H1 (cell line): Measurements from ENCODE around the gene NAGS. TPM values are rescaled to one million over a fixed set of nuclear protein-coding genes. Genes with fewer than 3 reads are reported as not detected.

Experiments
- CTCF ChIA-PET: fragments of 300-600 bp; sonication (Branson Sonifier 250); formaldehyde crosslinking; loops from one replicate; lab custom pipeline; 2021; ENCODE audit not compliant: partially characterized antibody; lab: Charles Lee
- POLR2A ChIA-PET: fragments of 300-600 bp; sonication (Branson Sonifier 250); formaldehyde crosslinking; loops from one replicate; lab custom pipeline; 2021; ENCODE audit warnings: inconsistent platforms; ENCODE audit not compliant: partially characterized antibody; lab: Charles Lee
- DNase-seq, 2 experiments: peaks; one replicate each; pipeline versions ENCODE4 v3.0.0 to v3.0.0-alpha.2; 2010 to 2022; ENCODE audit warnings: low spot score in 2 of 2, low read depth in 1 of 2, mixed read lengths in 1 of 2
- FAIRE-seq: peaks from 2 replicates; lab custom pipeline; 2011; peaks lifted over from hg19 to GRCh38; lab: Jason Lieb, UNC
- H2AFZ ChIP-seq: 2 replicates; pipeline ENCODE4 v1.8.1; 2012; ENCODE audit warnings: low read length, inconsistent platforms
- H2AK5ac ChIP-seq: 2 replicates; pipeline ENCODE4 v1.6.1; 2013; ENCODE audit warnings: low read depth, low read length
- H2BK120ac ChIP-seq: replicated peaks from 2 replicates; pipeline ENCODE3; 2013; ENCODE audit warnings: low read depth, low read length, inconsistent platforms
- H2BK12ac ChIP-seq: 2 replicates; pipeline ENCODE4 v1.6.1; 2013; ENCODE audit warnings: low read depth, low read length
- H2BK15ac ChIP-seq: 2 replicates; pipeline ENCODE4 v1.6.1; 2013; ENCODE audit warnings: low read length
- H2BK20ac ChIP-seq: 2 replicates; pipeline ENCODE4 v1.6.1; 2013; ENCODE audit warnings: low read length
- H2BK5ac ChIP-seq: 2 replicates; pipeline ENCODE4 v1.6.1; 2013; ENCODE audit warnings: low read depth, low read length
- H3K14ac ChIP-seq: 2 replicates; pipeline ENCODE4 v1.6.1; 2013; ENCODE audit warnings: inconsistent platforms; ENCODE audit not compliant: insufficient read length
- H3K18ac ChIP-seq: 2 replicates; pipeline ENCODE4 v1.6.1; 2013; ENCODE audit warnings: low read length; ENCODE audit errors: extremely low read depth
- H3K23ac ChIP-seq: 2 replicates; pipeline ENCODE4 v1.6.1; 2013; ENCODE audit warnings: inconsistent platforms; ENCODE audit not compliant: insufficient read length
- H3K23me2 ChIP-seq: 2 replicates; pipeline ENCODE4 v1.6.1; 2013; ENCODE audit warnings: low read depth, low read length
- H3K27ac ChIP-seq: 2 replicates; pipeline ENCODE4 v1.6.1; 2011; ENCODE audit warnings: low read depth, low read length, inconsistent platforms
- H3K27me3 ChIP-seq, 4 experiments: replicated peaks in 1 of 4; 1 replicate in 1 of 4; 2 replicates in 3 of 4; pipeline versions ENCODE4 v1.6.1 to v1.8.1; 2011 to 2013; ENCODE audit warnings: low read length in 3 of 4, mild to moderate bottlenecking in 3 of 4, inconsistent platforms in 2 of 4, mixed read lengths in 2 of 4, moderate library complexity in 1 of 4; ENCODE audit not compliant: control insufficient read depth in 3 of 4, insufficient read depth in 3 of 4; ENCODE audit errors: extremely low read depth in 1 of 4
- H3K36me3 ChIP-seq, 4 experiments: 2 replicates each; pipeline versions ENCODE4 v1.6.1 to v1.8.1; 2011 to 2013; ENCODE audit warnings: mild to moderate bottlenecking in 4 of 4, low read length in 3 of 4, moderate library complexity in 2 of 4, control low read depth in 1 of 4, inconsistent platforms in 1 of 4; ENCODE audit not compliant: insufficient read depth in 4 of 4, control insufficient read depth in 2 of 4
- H3K4ac ChIP-seq: replicated peaks from 2 replicates; pipeline ENCODE3; 2013; ENCODE audit warnings: low read length, low read depth, mixed read lengths, inconsistent platforms; ENCODE audit not compliant: insufficient read length
- H3K4me1 ChIP-seq, 4 experiments: replicated peaks in 1 of 4; 1 replicate in 1 of 4; 2 replicates in 3 of 4; pipeline versions ENCODE4 v1.6.1 to v1.8.1; 2011 to 2013; ENCODE audit warnings: low read length in 3 of 4, inconsistent platforms in 2 of 4, mixed read lengths in 1 of 4; ENCODE audit not compliant: insufficient read depth in 4 of 4, control insufficient read depth in 3 of 4
- H3K4me2 ChIP-seq, 2 experiments: 2 replicates each; pipeline versions ENCODE4 v1.6.1 to v1.8.1; 2011 to 2013; ENCODE audit warnings: low read depth in 2 of 2, low read length in 2 of 2, control low read depth in 1 of 2, inconsistent platforms in 1 of 2, mild to moderate bottlenecking in 1 of 2; ENCODE audit not compliant: insufficient read depth in 1 of 2
- H3K4me3 ChIP-seq, 4 experiments: fragments of 200-600, 300-600 bp in 1 of 4; sonication (generic), shearing (Covaris generic), sonication (Bioruptor Twin) in 1 of 4; 2 replicates each; pipeline versions ENCODE4 v1.5.1 to v1.8.1; 2011 to 2016; ENCODE audit warnings: low read length in 4 of 4, low read depth in 3 of 4, control low read depth in 2 of 4, inconsistent platforms in 2 of 4, mild to moderate bottlenecking in 2 of 4, mixed read lengths in 1 of 4, moderate library complexity in 1 of 4; ENCODE audit not compliant: insufficient read depth in 2 of 4; ENCODE audit errors: extremely low read depth in 1 of 4
- H3K56ac ChIP-seq: replicated peaks from 2 replicates; pipeline ENCODE3; 2013; ENCODE audit warnings: low read depth, mild to moderate bottlenecking, mixed read lengths, low read length, inconsistent platforms; ENCODE audit not compliant: insufficient read length
- H3K79me1 ChIP-seq: 2 replicates; pipeline ENCODE4 v1.6.1; 2013; ENCODE audit warnings: low read depth, low read length, control low read depth
- H3K79me2 ChIP-seq, 2 experiments: 2 replicates each; pipeline versions ENCODE4 v1.6.1 to v1.8.1; 2012 to 2013; ENCODE audit warnings: low read length in 2 of 2, mild to moderate bottlenecking in 2 of 2, inconsistent platforms in 1 of 2; ENCODE audit not compliant: insufficient read depth in 2 of 2, control insufficient read depth in 1 of 2
- H3K9ac ChIP-seq, 4 experiments: replicated peaks in 1 of 4; 1 replicate in 1 of 4; 2 replicates in 3 of 4; pipeline versions ENCODE4 v1.6.1 to v1.8.1; 2011 to 2013; ENCODE audit warnings: low read depth in 3 of 4, low read length in 3 of 4, control low read depth in 2 of 4, mild to moderate bottlenecking in 2 of 4, moderate library complexity in 2 of 4, inconsistent platforms in 1 of 4; ENCODE audit errors: extremely low read depth in 1 of 4
- H3K9me3 ChIP-seq, 2 experiments: 2 replicates each; pipeline versions ENCODE4 v1.6.1 to v1.8.1; 2012 to 2013; ENCODE audit warnings: mild to moderate bottlenecking in 2 of 2, moderate library complexity in 2 of 2, control low read depth in 1 of 2, inconsistent platforms in 1 of 2, low read depth in 1 of 2, low read length in 1 of 2, mixed read lengths in 1 of 2; ENCODE audit not compliant: insufficient read depth in 2 of 2
- H4K20me1 ChIP-seq, 2 experiments: replicated peaks in 1 of 2; 2 replicates each; pipeline versions ENCODE3 to v1.8.1; 2011 to 2013; ENCODE audit warnings: inconsistent platforms in 2 of 2, low read length in 2 of 2, mild to moderate bottlenecking in 1 of 2; ENCODE audit not compliant: insufficient read depth in 2 of 2, control insufficient read depth in 1 of 2
- H4K5ac ChIP-seq: 2 replicates; pipeline ENCODE4 v1.6.1; 2013; ENCODE audit warnings: low read length, low read depth, mixed read lengths, inconsistent platforms; ENCODE audit not compliant: insufficient read length
- H4K8ac ChIP-seq: 2 replicates; pipeline ENCODE4 v1.8.0; 2013; ENCODE audit warnings: mild to moderate bottlenecking, moderate library complexity, low read length, inconsistent platforms; ENCODE audit not compliant: insufficient read depth; ENCODE audit errors: extremely low read depth
- H4K91ac ChIP-seq: replicated peaks from 2 replicates; pipeline ENCODE3; 2013; ENCODE audit warnings: low read length, mixed read lengths, inconsistent platforms; ENCODE audit not compliant: insufficient read length
- ASH2L ChIP-seq: fragments of 200-600, 300-600 bp; sonication (generic); IDR thresholded peaks from one replicate; pipeline ENCODE4 v1.7.1; 2017; ENCODE audit warnings: low read length
- BRCA1 ChIP-seq: IDR thresholded peaks from 2 replicates; pipeline ENCODE4 v1.6.1; 2012; ENCODE audit warnings: low read depth, low read length, improper control_type of control experiment
- CBX8 ChIP-seq: fragments of 300-800, 300-1000 bp; sonication (generic); IDR thresholded peaks from 2 replicates; pipeline ENCODE4 v1.7.1; 2016; ENCODE audit warnings: low read depth, low read length, borderline replicate concordance
- EZH2 ChIP-seq: fragments of 200-600 bp; sonication (generic); IDR thresholded peaks from 2 replicates; pipeline ENCODE4 v1.7.1; 2012; ENCODE audit warnings: low read depth, mild to moderate bottlenecking, moderate library complexity, low read length, inconsistent platforms; ENCODE audit not compliant: severe bottlenecking
- KDM1A ChIP-seq: fragments of 200-600, 300-600 bp; sonication (generic); IDR thresholded peaks from 2 replicates; pipeline ENCODE4 v1.7.1; 2016; ENCODE audit warnings: mild to moderate bottlenecking, low read length, borderline replicate concordance
- NANOG ChIP-seq: IDR thresholded peaks from 2 replicates; pipeline ENCODE4 v1.6.1; 2011; ENCODE audit warnings: low read length, low read depth, mild to moderate bottlenecking, inconsistent platforms; ENCODE audit not compliant: insufficient read depth, poor library complexity, severe bottlenecking
- POLR2A ChIP-seq, 2 experiments: IDR thresholded peaks; 1 replicate in 1 of 2; 2 replicates in 1 of 2; pipeline ENCODE4 v1.6.1; 2011; ENCODE audit warnings: low read depth in 2 of 2, low read length in 2 of 2, mild to moderate bottlenecking in 2 of 2; ENCODE audit errors: control extremely low read depth in 1 of 2
- POLR2AphosphoS5 ChIP-seq: IDR thresholded peaks from 2 replicates; pipeline ENCODE4 v1.6.1; 2011; ENCODE audit warnings: low read depth, low read length
- RFX5 ChIP-seq: IDR thresholded peaks from 2 replicates; pipeline ENCODE4 v1.6.1; 2011; ENCODE audit warnings: low read depth, low read length, improper control_type of control experiment, borderline replicate concordance
- RNF2 ChIP-seq: fragments of 200-900, 300-1000 bp; sonication (generic); IDR thresholded peaks from 2 replicates; pipeline ENCODE4 v1.7.1; 2016; ENCODE audit warnings: borderline replicate concordance, low read depth, mild to moderate bottlenecking, antibody characterized with exemption, low read length; ENCODE audit not compliant: poor library complexity, severe bottlenecking; ENCODE audit errors: missing control alignments
- TCF12 ChIP-seq: IDR thresholded peaks from 2 replicates; pipeline ENCODE4 v1.6.1; 2011; ENCODE audit warnings: low read depth, mild to moderate bottlenecking, low read length
- USF2 ChIP-seq: IDR thresholded peaks from 2 replicates; pipeline ENCODE4 v1.6.1; 2011; ENCODE audit warnings: low read length, improper control_type of control experiment
- YY1 ChIP-seq: IDR thresholded peaks from 2 replicates; pipeline ENCODE4 v1.6.1; 2011; ENCODE audit warnings: low read depth, mild to moderate bottlenecking, low read length
- WGBS, 2 experiments: shearing (Covaris generic) in 1 of 2; methylation state at CpG; one replicate each; pipeline versions ENCODE4 v1.1.6 to v1.1.7; 2013 to 2015; ENCODE audit warnings: low lambda C conversion rate in 2 of 2, mixed read lengths in 2 of 2, inconsistent platforms in 1 of 2, low coverage in 1 of 2, missing lambda C conversion rate in 1 of 2; ENCODE audit not compliant: insufficient replicate concordance in 2 of 2, insufficient coverage in 1 of 2, insufficient read length in 1 of 2; ENCODE audit errors: extremely low coverage in 1 of 2, missing lambda C conversion rate in 1 of 2; 5-methylcytosine and 5-hydroxymethylcytosine counted together
- polyA plus RNA-seq, 7 experiments: library from polyadenylated mRNA; depleted of rRNA in 3 of 7; stranded (reverse) in 5 of 7; unstranded in 2 of 7; fragments of >200 nt in 5 of 7; fragments of 200-250 nt in 2 of 7; gene quantifications; 1 replicate in 5 of 7; 2 replicates in 1 of 7; 4 replicates in 1 of 7; pipeline versions ENCODE4 v1.2.1 to v1.2.3, GENCODE V29; 2011 to 2013; ENCODE audit warnings: missing spikeins in 2 of 7, mixed read lengths in 2 of 7
- total RNA-seq: library from RNA; stranded (reverse); fragmentation: NEBNext Ultra II Directional; extraction: Animal tissue kit (Norgen Biotek cat#: 25700); gene quantifications from 2 replicates; pipeline ENCODE4 v1.2.1, GENCODE V29; 2021

The NAGS gene
- total and polyA plus RNA-seq, 2 of the 8 experiments (the other 6 are each of a cell fraction or from before 2014, with no cell fraction given): 4.0 to 5.1 TPM

- ChIA-PET POLR2A (interaction anchor here (0.6 to 6.5 kb wide), 6 partner anchors 9 to 24 kb away, joined by 3 to 55 read pairs (median 4); no protein-coding TSS in a partner anchor), CTCF (interaction anchor here (0.6 to 13.3 kb wide), 5 partner anchors 8 to 39 kb away, joined by 3 to 108 read pairs (median 8); no protein-coding TSS in a partner anchor)
- Histone ChIP-seq H2AFZ (no peak overlapping the region), H3K4me2 (no peak overlapping the region), H2BK20ac (no peak overlapping the region), H3K4me3 (no peak overlapping the region), H3K4ac (no peak overlapping the region), H2BK12ac (no peak overlapping the region), H3K56ac (no peak overlapping the region), H2BK5ac (no peak overlapping the region), H3K27ac (no peak overlapping the region), H3K23ac (no peak overlapping the region), H3K23me2 (no peaks in the 10 kb centered on the region), H2BK15ac (no peak overlapping the region), H3K4me1 (no peaks in the 10 kb centered on the region), H3K9me3 (no peaks in the 10 kb centered on the region), H3K36me3 (peaks cover 8 to 46% (median 23%) of the 10 kb centered on the region in 4 experiments; a peak in 7 of 8 replicates), H2AK5ac (no peak overlapping the region), H2BK120ac (no peak overlapping the region), H3K18ac (no peak overlapping the region), H3K79me1 (no peaks in the 10 kb centered on the region; the same call in 1 of the 2 replicates), H3K27me3 (no peaks in the 10 kb centered on the region), H3K14ac (no peak overlapping the region), H3K9ac (no peak overlapping the region), H3K79me2 (no peaks in the 10 kb centered on the region), H4K91ac (no peak overlapping the region), H4K8ac (no peak overlapping the region), H4K20me1 (peaks cover 2 to 16% of the 10 kb centered on the region in 2 experiments), H4K5ac (no peak overlapping the region)
- WGBS, 2 experiments: 93% methylated on average over 3 of the region's 3 CpGs; no CpG with 5 or more reads in 1 of the 2 experiments
- DNase-seq (no peak), FAIRE-seq (no peak)
- no peak for TF ChIP-seq CBX8
- no peak for TF ChIP-seq NANOG
- TF ChIP-seq EZH2: no peak
- no peak for TF ChIP-seq TCF12
- TF ChIP-seq RNF2: no peak
- no peak for TF ChIP-seq POLR2A (IDR thresholded peaks at IDR 0.05; ENCODE audit: control extremely low read depth in 1 of 2, low read depth in 2 of 2, low read length in 2 of 2)
- TF ChIP-seq BRCA1: no peak
- TF ChIP-seq ASH2L: no peak
- TF ChIP-seq YY1: no peak
- no peak for TF ChIP-seq RFX5
- TF ChIP-seq KDM1A: no peak
- no peak for TF ChIP-seq POLR2AphosphoS5
- TF ChIP-seq USF2: no peak
Measured at GRCh38 chr17:44030482-44030881, 26.1 kb downstream of the NAGS start.
